NB4 (cell line): ENCODE results near the gene IL22RA1.

Experiments used
- DNase-seq: peaks from one replicate; pipeline ENCODE4 v3.0.0; 2010; ENCODE audit warnings: low read depth
- H3K4me3 ChIP-seq: one replicate; pipeline ENCODE4 v1.5.1; 2011; ENCODE audit warnings: mild to moderate bottlenecking, low read depth, low read length, moderate library complexity
- MYC ChIP-seq: IDR thresholded peaks from 2 replicates; pipeline ENCODE4 v1.6.1; 2011; ENCODE audit warnings: low read depth, low read length
- POLR2A ChIP-seq: IDR thresholded peaks from 2 replicates; pipeline ENCODE4 v1.6.1; 2011; ENCODE audit warnings: mild to moderate bottlenecking; ENCODE audit not compliant: insufficient read length; ENCODE audit errors: extremely low read depth
- TF ChIP-seq, protein P1 (sequence below): IDR thresholded peaks from 2 replicates; pipeline ENCODE4 v1.6.1; 2011; ENCODE audit warnings: low read depth, low read length
- TF ChIP-seq, protein P2 (sequence below): IDR thresholded peaks from one replicate; pipeline ENCODE4 v1.5.1; 2012; ENCODE audit warnings: low read depth, low read length

Gene IL22RA1

DNA sequence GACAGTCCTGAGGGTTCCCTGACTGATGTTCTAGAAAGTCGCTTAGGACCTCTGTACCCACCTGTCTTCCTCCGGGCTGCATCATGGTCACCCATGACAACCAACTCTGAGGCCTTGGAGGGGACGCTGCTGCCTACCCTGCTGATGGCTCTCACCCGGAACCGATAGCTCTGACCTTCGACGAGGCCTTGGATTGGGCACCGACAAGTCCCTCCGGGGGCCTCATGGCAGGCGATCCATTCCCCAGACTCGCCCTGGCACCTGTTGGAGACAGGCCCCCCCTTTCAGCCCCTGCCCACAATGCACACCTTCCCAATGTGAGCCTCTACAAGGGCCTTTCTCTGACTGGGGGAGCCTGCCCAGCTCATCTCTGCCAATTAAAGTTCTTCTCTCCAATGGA lies 52.2 kb downstream of the IL22RA1 start:
- TF ChIP-seq, protein P1, sequence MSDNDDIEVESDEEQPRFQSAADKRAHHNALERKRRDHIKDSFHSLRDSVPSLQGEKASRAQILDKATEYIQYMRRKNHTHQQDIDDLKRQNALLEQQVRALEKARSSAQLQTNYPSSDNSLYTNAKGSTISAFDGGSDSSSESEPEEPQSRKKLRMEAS = no peak
- no peak overlapping the region for H3K4me3 ChIP-seq
- no peak for DNase-seq

DNA sequence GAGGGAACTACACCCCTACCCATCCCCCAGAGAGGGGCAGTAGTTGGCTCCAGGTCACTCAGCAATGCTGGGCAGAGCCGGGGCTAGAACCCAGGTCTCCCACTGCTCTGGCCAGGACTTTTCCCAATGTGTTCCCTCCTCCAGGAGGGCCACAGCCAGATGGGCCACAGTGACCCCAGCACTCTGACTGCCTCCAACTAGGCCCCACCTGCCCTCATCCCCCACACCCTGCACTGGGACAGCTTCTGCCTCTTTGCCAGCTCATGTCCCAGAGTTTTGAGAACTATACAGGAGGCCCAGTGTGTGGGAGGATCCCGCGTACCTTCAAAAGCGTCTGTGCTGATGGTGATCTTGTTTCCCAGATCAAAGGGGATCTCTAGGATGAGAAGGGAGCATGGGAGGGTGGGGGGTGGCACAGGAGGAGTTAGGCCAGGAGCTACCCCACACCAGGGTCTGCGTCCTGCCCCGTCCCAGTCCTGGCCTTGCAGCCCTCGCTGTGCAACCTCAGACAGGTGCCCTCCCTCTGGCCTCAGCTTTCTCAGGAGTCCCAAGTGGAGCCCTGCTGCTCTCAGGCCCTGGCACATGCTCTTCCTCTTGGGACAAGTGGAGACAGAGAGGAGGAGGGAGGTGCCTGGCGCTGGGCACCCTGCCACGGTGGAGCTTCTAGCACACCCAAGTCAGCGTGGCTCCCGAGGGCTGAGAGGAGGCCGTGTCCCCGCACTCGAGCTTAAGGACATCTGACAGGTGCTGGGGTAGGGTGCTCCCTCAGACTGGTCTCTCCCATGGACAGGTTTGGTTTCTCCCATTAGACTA lies 53.0 kb downstream of the IL22RA1 start:
- H3K4me3 ChIP-seq = no peak overlapping the region
- TF ChIP-seq, protein P2, sequence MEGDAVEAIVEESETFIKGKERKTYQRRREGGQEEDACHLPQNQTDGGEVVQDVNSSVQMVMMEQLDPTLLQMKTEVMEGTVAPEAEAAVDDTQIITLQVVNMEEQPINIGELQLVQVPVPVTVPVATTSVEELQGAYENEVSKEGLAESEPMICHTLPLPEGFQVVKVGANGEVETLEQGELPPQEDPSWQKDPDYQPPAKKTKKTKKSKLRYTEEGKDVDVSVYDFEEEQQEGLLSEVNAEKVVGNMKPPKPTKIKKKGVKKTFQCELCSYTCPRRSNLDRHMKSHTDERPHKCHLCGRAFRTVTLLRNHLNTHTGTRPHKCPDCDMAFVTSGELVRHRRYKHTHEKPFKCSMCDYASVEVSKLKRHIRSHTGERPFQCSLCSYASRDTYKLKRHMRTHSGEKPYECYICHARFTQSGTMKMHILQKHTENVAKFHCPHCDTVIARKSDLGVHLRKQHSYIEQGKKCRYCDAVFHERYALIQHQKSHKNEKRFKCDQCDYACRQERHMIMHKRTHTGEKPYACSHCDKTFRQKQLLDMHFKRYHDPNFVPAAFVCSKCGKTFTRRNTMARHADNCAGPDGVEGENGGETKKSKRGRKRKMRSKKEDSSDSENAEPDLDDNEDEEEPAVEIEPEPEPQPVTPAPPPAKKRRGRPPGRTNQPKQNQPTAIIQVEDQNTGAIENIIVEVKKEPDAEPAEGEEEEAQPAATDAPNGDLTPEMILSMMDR = no peak
- no peak for TF ChIP-seq MYC
- DNase-seq = no peak

DNA sequence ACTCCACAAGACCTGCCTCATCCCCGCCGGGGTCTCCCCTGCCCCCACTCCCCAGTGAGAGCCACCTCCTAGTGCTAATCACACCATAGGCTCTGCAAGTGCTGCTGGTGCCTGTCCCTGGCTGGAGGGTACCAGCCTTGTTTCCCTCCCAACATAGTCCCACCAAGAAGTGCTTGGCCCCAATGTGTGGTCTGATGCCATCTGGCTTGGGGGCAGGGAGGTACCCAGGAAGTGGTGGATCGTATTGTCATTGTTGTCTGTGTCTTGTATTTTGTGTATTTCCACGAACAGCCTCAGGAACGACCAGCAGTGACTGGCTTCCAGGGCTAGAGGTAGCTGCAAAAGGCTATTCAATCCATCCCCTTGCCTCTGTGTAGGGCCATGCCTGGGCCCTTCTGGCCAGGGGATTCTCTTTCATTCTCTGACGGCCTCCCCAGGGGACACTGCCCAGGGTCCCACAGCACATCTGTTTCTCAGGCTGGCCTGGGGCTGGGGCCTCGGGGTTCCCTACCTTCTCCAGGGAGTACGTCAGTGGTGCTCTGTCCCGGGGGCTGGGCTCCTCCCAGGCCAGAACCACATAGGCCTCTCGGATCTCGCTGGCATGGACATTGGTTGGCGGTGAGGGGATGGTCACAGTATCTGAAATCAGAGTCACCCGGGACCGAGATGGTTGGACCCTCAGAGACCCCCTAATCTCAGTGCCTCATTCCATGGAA lies 53.8 kb downstream of the IL22RA1 start:
- no peak overlapping the region for H3K4me3 ChIP-seq
- DNase-seq = no peak
- TF ChIP-seq, protein P2 = no peak
- TF ChIP-seq, protein P1 = no peak
- TF ChIP-seq MYC = no peak
- no peak for TF ChIP-seq POLR2A

DNA sequence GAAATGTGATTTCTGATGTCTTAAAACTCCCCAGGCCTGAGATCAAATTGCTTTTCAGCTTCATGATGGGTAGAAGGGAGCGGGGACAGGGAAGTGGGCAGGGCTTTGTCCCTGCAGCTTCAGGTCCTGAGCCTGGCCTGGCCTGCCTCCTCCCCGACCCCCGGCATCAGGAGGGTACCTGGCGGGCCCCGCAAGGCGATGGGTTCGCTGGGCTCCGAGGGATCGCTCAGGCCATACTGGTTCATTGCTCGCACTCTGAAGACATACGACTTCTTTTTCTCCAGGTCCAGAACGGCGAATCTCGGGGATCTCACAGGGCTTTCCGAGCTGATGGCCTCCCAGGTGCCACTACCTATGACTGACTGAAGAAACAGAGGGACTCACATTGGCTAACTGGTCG lies 56.5 kb downstream of the IL22RA1 start:
- TF ChIP-seq, protein P2 = no peak
- TF ChIP-seq, protein P1 = no peak
- TF ChIP-seq POLR2A = no peak
- no peak for TF ChIP-seq MYC
- no peak for DNase-seq

DNA sequence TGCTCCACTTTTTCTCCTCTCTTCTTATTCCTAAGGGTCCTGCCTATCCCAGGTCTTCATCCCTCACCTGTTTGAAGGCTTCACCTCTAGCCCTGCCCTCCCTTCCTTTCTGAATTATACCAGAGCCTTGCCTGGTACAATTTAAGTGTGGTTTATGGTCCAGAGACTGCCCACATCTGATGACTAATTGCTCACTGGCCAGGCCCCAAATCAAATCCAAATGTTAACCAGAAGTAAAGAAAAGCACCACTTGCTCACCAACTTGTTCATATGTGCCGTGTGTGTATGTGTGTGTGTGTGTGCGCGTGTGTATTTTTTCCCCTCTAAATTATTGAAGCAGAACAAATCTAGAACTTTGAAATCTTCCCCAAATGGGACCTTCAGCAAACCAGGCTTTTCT lies 57.4 kb downstream of the IL22RA1 start:
- TF ChIP-seq POLR2A (no peak), MYC (no peak)
- TF ChIP-seq, protein P1 = no peak
- TF ChIP-seq, protein P2 = no peak
- DNase-seq = no peak
- no peak overlapping the region for H3K4me3 ChIP-seq

More for the DNA sequence above, 56.5 kb downstream of the IL22RA1 start:
- H3K4me3 ChIP-seq = no peak overlapping the region

DNA sequence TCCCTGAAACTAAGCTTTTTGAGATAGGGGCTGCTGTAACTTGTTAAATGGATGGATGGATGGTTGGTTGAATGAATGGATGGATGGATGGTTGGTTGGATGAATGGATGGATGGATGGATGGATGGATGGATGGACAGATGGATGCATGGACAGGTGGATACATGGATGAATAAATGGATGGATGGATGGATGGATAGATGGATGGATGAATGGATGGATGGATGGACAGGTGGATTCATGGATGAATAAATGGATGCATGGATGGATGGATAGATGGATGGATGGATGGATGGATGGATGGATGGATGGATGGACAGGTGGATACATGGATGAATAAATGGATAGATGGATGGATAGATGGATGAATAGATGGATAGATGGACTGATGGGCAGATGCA lies 57.9 kb downstream of the IL22RA1 start:
- TF ChIP-seq, protein P2 = no peak
- TF ChIP-seq, protein P1 = no peak
- no peak overlapping the region for H3K4me3 ChIP-seq
- DNase-seq = no peak
